HG03354 (cell line): Measurements from ENCODE around the gene BRIP1.
A peak's percentile ranks its signal among the peaks of the same experiment; 100 is the strongest.
"Not testable (repeated sequence)": the region's sequence is repeated elsewhere in the genome, so short reads cannot be mapped to it uniquely, and the experiment has no call there.

Source experiments
- ATAC-seq: cut with Tn5 transposase; IDR thresholded peaks from one replicate; pipeline ENCODE4 v1.9.1; 2021; ENCODE audit warnings: mild to moderate bottlenecking; ENCODE audit not compliant: unreplicated experiment, poor library complexity, severe bottlenecking

BRIP1 gene

GRCh38 chr17:61862975-61863800 lies at the start of gene BRIP1:
BRIP1 (minus strand) TSS chr17:61863528; CDS start chr17:61861539, 1,989 bp downstream.
- peak; percentile 93 for ATAC-seq

- no peak for ATAC-seq
Observed at GRCh38 chr17:61908292-61909037, 45.1 kb upstream of the BRIP1 start.

DNA sequence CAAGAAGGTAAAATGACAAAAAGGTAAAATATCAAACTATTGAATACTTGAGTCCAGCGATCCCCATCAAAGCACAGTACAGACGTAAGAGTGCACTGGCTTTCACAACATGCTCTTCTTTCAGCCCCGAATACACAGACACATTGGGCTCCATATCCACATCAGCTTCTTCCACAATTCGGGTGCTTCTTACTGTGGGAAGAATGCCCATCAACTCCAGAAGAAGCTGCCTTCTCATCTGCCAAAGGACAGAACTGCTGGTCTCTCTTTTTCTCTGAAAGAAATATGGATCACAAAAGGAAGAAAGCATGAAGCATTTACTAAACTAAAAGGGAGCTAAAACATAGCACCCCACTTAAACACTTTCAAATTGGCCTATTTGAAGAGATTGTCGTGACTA lies 44.0 kb upstream of the BRIP1 start:
- no peak for ATAC-seq

GRCh38 chr17:61904094-61904710 lies 40.9 kb upstream of the BRIP1 start:
- ATAC-seq, result peak; percentile 67

GRCh38 chr17:61903251-61903650 lies 39.9 kb upstream of the BRIP1 start:
- ATAC-seq, result no peak

DNA sequence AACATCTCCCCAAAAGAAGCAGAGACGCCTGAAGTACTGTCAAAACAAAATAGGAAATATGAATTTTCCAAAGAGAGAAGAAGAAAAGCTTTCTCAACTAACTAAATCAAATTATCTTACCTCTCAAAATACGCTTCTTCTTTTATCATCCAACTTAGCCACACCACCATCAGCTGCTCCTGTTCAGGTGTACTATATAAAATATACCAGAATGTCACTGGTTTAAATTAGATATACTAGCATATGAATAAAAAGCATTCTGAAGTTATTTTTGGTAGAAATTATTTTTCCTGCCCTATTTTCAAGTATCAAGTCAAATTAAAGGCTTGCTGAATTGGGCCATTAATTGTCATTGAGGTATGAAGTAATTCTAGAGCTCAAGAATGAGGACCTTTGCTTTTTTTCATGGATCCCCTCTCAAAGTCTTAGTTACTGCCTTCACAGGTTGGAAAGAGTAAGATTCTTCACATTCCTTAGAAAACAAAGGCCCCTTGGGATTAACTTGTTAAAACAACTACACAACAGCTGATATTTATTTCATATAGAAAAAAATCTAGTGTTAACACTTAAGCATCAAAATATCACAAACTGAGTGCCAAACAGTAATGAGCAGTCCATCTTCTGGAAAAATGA lies 34.3 kb upstream of the BRIP1 start:
- no peak for ATAC-seq

GRCh38 chr17:61895391-61895790 lies 32.1 kb upstream of the BRIP1 start:
- ATAC-seq, result no peak

- not testable (repeated sequence) for ATAC-seq
Observed at GRCh38 chr17:61894310-61894709, 31.0 kb upstream of the BRIP1 start.

DNA sequence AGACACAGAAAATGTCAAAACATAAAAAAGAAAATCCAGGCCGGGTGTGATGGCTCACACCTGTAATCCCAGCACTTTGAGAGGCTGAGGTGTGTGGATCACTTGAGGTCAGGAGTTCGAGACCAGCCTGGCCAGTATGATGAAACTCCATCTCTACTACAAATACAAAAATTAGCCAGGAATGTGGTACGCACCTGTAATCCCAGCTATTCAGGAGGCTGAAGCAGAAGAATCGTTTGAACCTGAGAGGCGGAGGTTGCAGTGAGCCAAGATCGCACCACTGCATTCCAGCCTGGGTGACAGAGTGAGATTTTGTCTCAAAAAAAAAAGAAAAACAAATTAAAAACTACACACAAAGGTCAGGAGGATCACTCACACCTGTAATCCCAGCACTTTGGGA lies 24.4 kb upstream of the BRIP1 start:
- ATAC-seq, result not testable (repeated sequence)

DNA sequence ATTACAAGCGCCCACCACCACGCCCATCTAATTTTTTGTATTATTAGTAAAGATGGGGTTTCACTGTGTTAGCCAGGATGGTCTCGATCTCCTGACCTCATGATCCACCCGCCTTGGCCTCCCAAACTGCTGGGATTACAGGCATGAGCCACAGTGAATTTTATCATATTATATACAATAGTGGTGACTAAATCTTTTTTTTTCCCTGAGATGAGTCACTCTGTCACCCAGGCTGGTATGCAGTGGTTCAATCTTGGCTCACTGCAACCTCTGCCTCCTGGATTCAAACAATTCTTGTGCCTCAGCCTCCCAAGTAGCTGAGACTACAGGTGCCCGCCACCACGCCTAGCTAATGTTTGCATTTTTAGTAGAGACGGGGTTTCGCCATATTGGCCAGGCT lies 22.5 kb upstream of the BRIP1 start:
- ATAC-seq, result not testable (repeated sequence)

- no peak for ATAC-seq
Observed at GRCh38 chr17:61884864-61885263, 21.5 kb upstream of the BRIP1 start.

DNA sequence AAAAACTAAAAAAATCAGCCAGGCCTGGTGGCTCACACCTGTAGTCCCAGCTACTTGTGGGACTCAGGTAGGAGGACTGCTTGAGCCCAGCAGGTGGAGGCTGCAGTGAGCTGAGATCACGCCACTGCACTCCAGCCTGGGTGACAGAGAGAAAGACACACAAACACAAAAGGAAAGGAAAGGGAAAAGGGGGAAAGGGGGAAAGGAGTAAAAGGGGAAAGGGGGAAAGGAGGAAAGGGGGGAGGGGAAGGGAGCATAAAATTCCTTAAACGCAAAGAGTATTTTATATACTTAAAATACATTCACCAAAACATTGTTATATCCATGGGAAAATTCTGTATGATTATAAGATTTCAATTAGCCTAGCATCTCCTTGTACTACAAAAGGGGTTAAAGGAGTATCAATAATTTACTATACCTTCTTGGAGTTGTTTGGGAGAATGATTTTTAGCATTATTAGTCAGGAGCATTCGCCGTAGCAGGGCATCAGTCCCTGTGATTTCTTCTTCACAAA lies 17.3 kb upstream of the BRIP1 start:
- no peak for ATAC-seq

DNA sequence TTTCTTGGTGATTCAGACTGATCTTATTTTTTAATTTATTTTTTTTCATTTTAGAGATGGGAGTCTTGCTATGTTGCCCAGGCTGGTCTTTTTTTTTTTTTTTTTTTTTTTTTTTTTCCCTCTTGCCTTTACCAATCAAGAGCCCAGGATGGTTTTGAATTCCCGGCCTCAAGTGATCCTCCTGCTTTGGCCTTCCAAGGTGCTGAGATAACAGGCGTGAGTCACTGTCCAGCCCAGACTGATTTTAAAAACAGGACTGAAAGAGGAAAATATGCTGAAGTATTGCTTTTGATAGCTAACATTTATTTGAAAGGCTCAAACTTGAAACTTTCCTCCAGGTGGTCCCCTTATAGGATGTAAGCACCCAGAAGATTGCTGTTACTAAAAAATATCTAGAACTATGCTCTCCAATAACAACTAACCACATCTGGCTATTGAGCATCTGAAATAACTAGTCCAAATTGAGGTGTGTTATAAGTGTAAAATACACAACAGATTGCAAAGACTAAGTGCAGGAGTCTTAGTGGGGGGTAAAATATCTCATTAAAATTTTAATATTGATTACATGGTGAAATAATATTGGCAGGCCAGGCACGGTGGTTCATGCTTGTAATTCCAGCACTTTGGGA lies 15.8 kb upstream of the BRIP1 start:
- ATAC-seq, result no peak

- no peak for ATAC-seq
Observed at GRCh38 chr17:61878520-61878919, 15.2 kb upstream of the BRIP1 start.

GRCh38 chr17:61877837-61878236 lies 14.5 kb upstream of the BRIP1 start:
- no peak for ATAC-seq

- ATAC-seq, result no peak
Observed at GRCh38 chr17:61875804-61876203, 12.5 kb upstream of the BRIP1 start.

DNA sequence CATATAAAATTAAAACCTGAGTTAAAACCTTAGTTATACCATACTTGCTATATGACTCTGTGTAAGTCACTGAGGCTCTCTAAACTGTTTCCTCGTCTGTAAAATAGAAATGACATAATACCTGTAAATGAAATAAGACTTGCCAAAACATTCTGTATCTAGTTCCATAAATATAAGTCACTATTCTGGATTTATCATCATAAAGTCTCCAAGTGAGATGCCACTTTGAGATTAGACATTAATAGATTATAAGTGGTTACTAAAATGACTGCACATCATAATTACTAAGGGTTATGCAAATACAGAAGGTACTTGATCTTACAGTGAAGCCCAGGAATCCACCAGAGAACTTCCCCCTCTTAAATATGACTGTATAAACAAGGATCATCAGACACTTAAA lies 12.0 kb upstream of the BRIP1 start:
- peak; percentile 48 for ATAC-seq

- no peak for ATAC-seq
Observed at GRCh38 chr17:61874075-61874474, 10.7 kb upstream of the BRIP1 start.

DNA sequence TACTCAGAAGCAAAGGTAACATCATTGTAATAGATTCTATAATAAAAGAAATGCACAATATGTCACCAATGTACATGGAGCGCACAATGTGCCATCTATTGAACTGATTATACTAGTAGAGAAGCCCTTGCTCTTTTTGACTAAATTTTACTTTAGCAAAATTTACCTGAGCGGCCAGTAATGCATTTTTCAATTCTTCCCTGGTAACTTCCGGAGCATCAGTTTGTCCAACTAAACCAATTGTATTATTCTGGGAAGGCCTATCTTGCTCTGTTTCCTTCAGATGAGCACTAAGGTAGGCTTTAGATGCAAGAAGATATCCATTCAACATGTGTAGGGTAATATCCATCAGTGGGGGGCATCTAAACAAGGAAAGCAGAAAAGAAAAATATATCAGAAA lies 8.8 kb upstream of the BRIP1 start:
- no peak for ATAC-seq

DNA sequence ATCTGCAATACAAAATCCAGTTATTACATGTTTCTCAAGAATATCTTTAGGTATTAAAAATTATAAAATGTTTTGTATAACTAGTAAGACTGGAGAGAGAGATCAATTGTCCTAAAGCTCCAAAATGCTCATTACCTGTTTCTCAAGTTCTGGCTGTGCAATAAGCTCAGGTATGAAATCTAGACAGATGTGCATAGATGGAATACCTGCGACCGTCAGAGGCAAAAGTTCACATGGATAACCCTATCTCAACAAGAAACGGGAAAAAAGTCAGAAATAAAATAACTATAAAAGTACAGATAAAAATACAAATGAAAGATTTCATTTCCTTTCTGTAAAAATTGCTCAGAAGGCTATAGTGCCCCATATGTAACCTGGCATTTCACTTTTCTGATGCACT lies 5.8 kb upstream of the BRIP1 start:
- ATAC-seq, result no peak
